IMR-90 (cell line): Measurements from ENCODE around the gene PRKAG2. TPM values are rescaled to one million over a fixed set of nuclear protein-coding genes. Genes with fewer than 3 reads are reported as not detected.

Experiments used
- ATAC-seq: fragments of 200-7000 bp; cut with Tn5 transposase; 2 replicates; pipeline ENCODE4 v1.9.1; 2020; ENCODE audit warnings: low read depth, mild to moderate bottlenecking, moderate library complexity
- BruUV-seq: library from RNA; stranded (reverse); fragments of 400-500 nt; replicated peaks from 2 replicates; lab custom pipeline; 2021; lab: Mats Ljungman, UMichigan
- CTCF ChIA-PET: fragments of 300-600 bp; formaldehyde crosslinking; extraction: SDS; loops from one replicate; lab custom pipeline; 2021; ENCODE audit warnings: antibody characterized with exemption; lab: Yijun Ruan, JAX
- POLR2A ChIA-PET: fragments of 300-600 bp; sonication (Branson Sonifier 250); formaldehyde crosslinking; loops from one replicate; lab custom pipeline; 2022; ENCODE audit warnings: antibody characterized with exemption; ENCODE audit not compliant: unreplicated experiment; lab: Charles Lee
- DNase-seq: peaks from one replicate; pipeline ENCODE4 v3.0.0; 2013
- H2AFZ ChIP-seq: replicated peaks from 2 replicates; pipeline ENCODE3; 2013; ENCODE audit warnings: low read length, mild to moderate bottlenecking; ENCODE audit not compliant: poor library complexity
- H2AK5ac ChIP-seq: 2 replicates; pipeline ENCODE4 v1.6.1; 2013; ENCODE audit warnings: low read depth, low read length, inconsistent platforms
- H2AK9ac ChIP-seq: replicated peaks from 2 replicates; pipeline ENCODE3; 2013; ENCODE audit warnings: mild to moderate bottlenecking, low read depth, low read length, moderate library complexity; ENCODE audit not compliant: poor library complexity
- H2BK120ac ChIP-seq: 2 replicates; pipeline ENCODE4 v1.6.1; 2013; ENCODE audit warnings: low read depth, low read length, inconsistent platforms
- H2BK15ac ChIP-seq: 3 replicates; pipeline ENCODE4 v1.6.1; 2013; ENCODE audit warnings: low read depth, low read length, inconsistent platforms
- H2BK20ac ChIP-seq: 2 replicates; pipeline ENCODE4 v1.6.1; 2013; ENCODE audit warnings: low read depth, mild to moderate bottlenecking, inconsistent platforms, low read length, moderate library complexity
- H2BK5ac ChIP-seq: 2 replicates; pipeline ENCODE4 v1.6.1; 2013; ENCODE audit warnings: mild to moderate bottlenecking, low read depth, low read length, inconsistent platforms; ENCODE audit not compliant: poor library complexity, severe bottlenecking
- H3K14ac ChIP-seq: replicated peaks from 2 replicates; pipeline ENCODE4 v1.6.1; 2013; ENCODE audit warnings: low read depth, low read length, inconsistent platforms
- H3K18ac ChIP-seq: 2 replicates; pipeline ENCODE4 v1.6.1; 2013; ENCODE audit warnings: low read depth, low read length, control low read depth
- H3K23ac ChIP-seq: 2 replicates; pipeline ENCODE4 v1.6.1; 2013; ENCODE audit warnings: low read depth, low read length, inconsistent platforms
- H3K27ac ChIP-seq: 2 replicates; pipeline ENCODE4 v1.5.1; 2013; ENCODE audit warnings: mild to moderate bottlenecking, control low read depth, low read length; ENCODE audit not compliant: insufficient read depth
- H3K27me3 ChIP-seq: 2 replicates; pipeline ENCODE4 v1.6.1; 2013; ENCODE audit warnings: low read length; ENCODE audit not compliant: control insufficient read depth, insufficient read depth
- H3K36me3 ChIP-seq: 2 replicates; pipeline ENCODE4 v1.6.1; 2013; ENCODE audit warnings: low read length, mixed read lengths; ENCODE audit not compliant: control insufficient read depth, insufficient read depth
- H3K4ac ChIP-seq: 2 replicates; pipeline ENCODE4 v1.6.1; 2013; ENCODE audit warnings: low read depth, low read length, inconsistent platforms
- H3K4me1 ChIP-seq: 2 replicates; pipeline ENCODE4 v1.6.1; 2013; ENCODE audit warnings: low read length, mixed read lengths; ENCODE audit not compliant: control insufficient read depth, insufficient read depth
- H3K4me2 ChIP-seq: 2 replicates; pipeline ENCODE4 v1.6.1; 2013; ENCODE audit warnings: low read depth, mild to moderate bottlenecking, control low read depth, low read length, moderate library complexity
- H3K4me3 ChIP-seq: 2 replicates; pipeline ENCODE4 v1.5.1; 2013; ENCODE audit warnings: low read depth, mild to moderate bottlenecking, control low read depth, low read length, moderate library complexity; ENCODE audit not compliant: insufficient read depth
- H3K56ac ChIP-seq: 2 replicates; pipeline ENCODE4 v1.6.1; 2013; ENCODE audit warnings: low read length, inconsistent platforms; ENCODE audit not compliant: insufficient read depth; ENCODE audit errors: extremely low read depth
- H3K79me1 ChIP-seq, 2 experiments: 2 replicates each; pipeline ENCODE4 v1.6.1; 2013; ENCODE audit warnings: low read length in 2 of 2, inconsistent platforms in 1 of 2, low read depth in 1 of 2
- H3K9ac ChIP-seq: 2 replicates; pipeline ENCODE4 v1.6.1; 2013; ENCODE audit warnings: low read depth, low read length, control low read depth
- H3K9me1 ChIP-seq: 2 replicates; pipeline ENCODE4 v1.6.1; 2013; ENCODE audit warnings: low read length, inconsistent platforms; ENCODE audit not compliant: insufficient read depth
- H3K9me3 ChIP-seq: 2 replicates; pipeline ENCODE4 v1.6.1; 2013; ENCODE audit warnings: low read length; ENCODE audit not compliant: control insufficient read depth, insufficient read depth
- H4K20me1 ChIP-seq: 2 replicates; pipeline ENCODE4 v1.6.1; 2013; ENCODE audit warnings: low read length, inconsistent platforms; ENCODE audit not compliant: insufficient read depth
- H4K5ac ChIP-seq: 2 replicates; pipeline ENCODE4 v1.6.1; 2013; ENCODE audit warnings: mild to moderate bottlenecking, low read depth, low read length, control low read depth
- H4K8ac ChIP-seq, 2 experiments: 2 replicates each; pipeline ENCODE4 v1.6.1; 2013; ENCODE audit warnings: low read depth in 2 of 2, low read length in 2 of 2, control low read depth in 1 of 2, inconsistent platforms in 1 of 2
- H4K91ac ChIP-seq: 2 replicates; pipeline ENCODE4 v1.6.1; 2013; ENCODE audit warnings: low read depth, low read length, inconsistent platforms; ENCODE audit not compliant: insufficient read depth
- BHLHE40 ChIP-seq: fragments of 150-350 bp; IDR thresholded peaks from 2 replicates; pipeline ENCODE4 v1.6.1; 2016; ENCODE audit warnings: mild to moderate bottlenecking, low read depth, low read length
- CEBPB ChIP-seq: IDR thresholded peaks from 2 replicates; pipeline ENCODE4 v1.6.1; 2012; ENCODE audit warnings: low read depth, low read length, improper control_type of control experiment
- CHD1 ChIP-seq: IDR thresholded peaks from 2 replicates; pipeline ENCODE4 v1.6.1; 2012; ENCODE audit warnings: low read depth, low read length, improper control_type of control experiment
- FOS ChIP-seq: fragments of 150-350 bp; IDR thresholded peaks from 2 replicates; pipeline ENCODE4 v1.6.1; 2016; ENCODE audit warnings: low read depth, low read length
- MAFK ChIP-seq: IDR thresholded peaks from 2 replicates; pipeline ENCODE4 v1.6.1; 2012; ENCODE audit warnings: low read depth, low read length, improper control_type of control experiment
- MAZ ChIP-seq: IDR thresholded peaks from 2 replicates; pipeline ENCODE4 v1.6.1; 2012; ENCODE audit warnings: low read depth, mild to moderate bottlenecking, low read length, improper control_type of control experiment, moderate library complexity, borderline replicate concordance
- MXI1 ChIP-seq: IDR thresholded peaks from 2 replicates; pipeline ENCODE4 v1.6.1; 2012; ENCODE audit warnings: low read depth, mild to moderate bottlenecking, low read length, moderate library complexity, borderline replicate concordance
- NFE2L2 ChIP-seq: fragments of 150-350 bp; IDR thresholded peaks from 2 replicates; pipeline ENCODE4 v1.6.1; 2016; ENCODE audit warnings: low read depth, mild to moderate bottlenecking, low read length
- POLR2A ChIP-seq: IDR thresholded peaks from 2 replicates; pipeline ENCODE4 v1.6.1; 2012; ENCODE audit warnings: mild to moderate bottlenecking, low read depth, low read length
- RAD21 ChIP-seq: IDR thresholded peaks from 2 replicates; pipeline ENCODE4 v1.6.1; 2012; ENCODE audit warnings: low read length, improper control_type of control experiment
- RCOR1 ChIP-seq: IDR thresholded peaks from 2 replicates; pipeline ENCODE4 v1.6.1; 2012; ENCODE audit warnings: mild to moderate bottlenecking, low read length, improper control_type of control experiment; ENCODE audit not compliant: insufficient replicate concordance
- RFX5 ChIP-seq: IDR thresholded peaks from 2 replicates; pipeline ENCODE4 v1.8.0; 2012; ENCODE audit warnings: low read depth, mild to moderate bottlenecking, low read length, moderate library complexity
- SMC3 ChIP-seq: fragments of 150-350 bp; IDR thresholded peaks from 2 replicates; pipeline ENCODE4 v1.6.1; 2016; ENCODE audit warnings: low read depth, mild to moderate bottlenecking, antibody characterized with exemption, low read length, moderate library complexity
- WGBS, 2 experiments: methylation state at CpG; one replicate each; pipeline versions ENCODE4 v1.1.5 to v1.1.7; 2013; ENCODE audit warnings: missing lambda C conversion rate in 2 of 2; ENCODE audit not compliant: insufficient read length in 1 of 2; ENCODE audit errors: extremely low coverage in 2 of 2; 5-methylcytosine and 5-hydroxymethylcytosine counted together
- dilution Hi-C: fragments of 300-500 bp; cut with HindIII; formaldehyde crosslinking; loops from one replicate; pipeline ENCODE4 v1.14.3; 2018; ENCODE audit warnings: low sequenced_read_pairs; ENCODE audit not compliant: unreplicated experiment
- in situ Hi-C: fragments of 300-500 bp; cut with MboI; formaldehyde crosslinking; loops from 3 replicates; pipeline ENCODE4 v1.14.3; 2019; ENCODE audit warnings: low sequenced_read_pairs, inconsistent platforms, mixed read lengths
- intact Hi-C: fragments of 100-400 bp; cut with micrococcal nuclease; formaldehyde crosslinking; loops from 2 replicates; pipeline ENCODE4 v1.10.0; 2022
- polyA plus RNA-seq, 3 experiments: library from polyadenylated mRNA; depleted of rRNA; stranded (reverse); fragments of >200 nt; gene quantifications; 2 replicates each; pipeline ENCODE4 v1.2.3, GENCODE V29; 2012; ENCODE audit warnings: low replicate concordance in 1 of 3
- total RNA-seq: library from RNA; depleted of rRNA; stranded (reverse); fragments of >200 nt; gene quantifications from 2 replicates; pipeline ENCODE4 v1.2.3, GENCODE V29; 2012
- TF ChIP-seq, protein P1 (sequence below): fragments of 150-350 bp; IDR thresholded peaks from 2 replicates; pipeline ENCODE4 v1.6.1; 2017; ENCODE audit warnings: mild to moderate bottlenecking, antibody characterized with exemption, low read length, low read depth
- TF ChIP-seq, protein P2 (sequence below): fragments of 150-350 bp; IDR thresholded peaks from 2 replicates; pipeline ENCODE4 v1.6.1; 2016; ENCODE audit warnings: low read depth, mild to moderate bottlenecking, low read length, moderate library complexity, borderline replicate concordance
- TF ChIP-seq, protein P3 (sequence below): conservative IDR thresholded peaks from 2 replicates; pipeline ENCODE4 v1.5.1; 2012; ENCODE audit warnings: mild to moderate bottlenecking, low read depth, low read length, improper control_type of control experiment

Gene PRKAG2
- total and polyA plus RNA-seq, 2 of the 4 experiments (the other 2 are of a cell fraction): 15.4 to 21.6 TPM

GRCh38 chr7:151581741-151582140 is 295.2 kb downstream of the PRKAG2 start:
- no peak overlapping the region for H2BK5ac ChIP-seq
- DNase-seq (no peak), ATAC-seq (no peak)
- H2AK5ac ChIP-seq: no peak overlapping the region
- no peak overlapping the region for H2BK20ac ChIP-seq
- H3K79me1 ChIP-seq: peaks cover 32 to 47% of the 10 kb centered on the region in 2 experiments
- BruUV-seq: no TSS peak
- H3K4me2 ChIP-seq: no peak overlapping the region
- CTCF ChIA-PET: no interaction called here
- H3K23ac ChIP-seq: no peak overlapping the region
- dilution Hi-C loops: no loop called here
- H3K9me1 ChIP-seq: no peaks in the 10 kb centered on the region
- TF ChIP-seq CEBPB: no peak
- TF ChIP-seq, protein P1, sequence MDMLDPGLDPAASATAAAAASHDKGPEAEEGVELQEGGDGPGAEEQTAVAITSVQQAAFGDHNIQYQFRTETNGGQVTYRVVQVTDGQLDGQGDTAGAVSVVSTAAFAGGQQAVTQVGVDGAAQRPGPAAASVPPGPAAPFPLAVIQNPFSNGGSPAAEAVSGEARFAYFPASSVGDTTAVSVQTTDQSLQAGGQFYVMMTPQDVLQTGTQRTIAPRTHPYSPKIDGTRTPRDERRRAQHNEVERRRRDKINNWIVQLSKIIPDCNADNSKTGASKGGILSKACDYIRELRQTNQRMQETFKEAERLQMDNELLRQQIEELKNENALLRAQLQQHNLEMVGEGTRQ: no peak
- no peak for TF ChIP-seq POLR2A
- no peak for TF ChIP-seq RCOR1
- no peak for TF ChIP-seq SMC3
- no peak for TF ChIP-seq BHLHE40
- TF ChIP-seq, protein P2, sequence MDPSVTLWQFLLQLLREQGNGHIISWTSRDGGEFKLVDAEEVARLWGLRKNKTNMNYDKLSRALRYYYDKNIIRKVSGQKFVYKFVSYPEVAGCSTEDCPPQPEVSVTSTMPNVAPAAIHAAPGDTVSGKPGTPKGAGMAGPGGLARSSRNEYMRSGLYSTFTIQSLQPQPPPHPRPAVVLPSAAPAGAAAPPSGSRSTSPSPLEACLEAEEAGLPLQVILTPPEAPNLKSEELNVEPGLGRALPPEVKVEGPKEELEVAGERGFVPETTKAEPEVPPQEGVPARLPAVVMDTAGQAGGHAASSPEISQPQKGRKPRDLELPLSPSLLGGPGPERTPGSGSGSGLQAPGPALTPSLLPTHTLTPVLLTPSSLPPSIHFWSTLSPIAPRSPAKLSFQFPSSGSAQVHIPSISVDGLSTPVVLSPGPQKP: no peak
- TF ChIP-seq, protein P3, sequence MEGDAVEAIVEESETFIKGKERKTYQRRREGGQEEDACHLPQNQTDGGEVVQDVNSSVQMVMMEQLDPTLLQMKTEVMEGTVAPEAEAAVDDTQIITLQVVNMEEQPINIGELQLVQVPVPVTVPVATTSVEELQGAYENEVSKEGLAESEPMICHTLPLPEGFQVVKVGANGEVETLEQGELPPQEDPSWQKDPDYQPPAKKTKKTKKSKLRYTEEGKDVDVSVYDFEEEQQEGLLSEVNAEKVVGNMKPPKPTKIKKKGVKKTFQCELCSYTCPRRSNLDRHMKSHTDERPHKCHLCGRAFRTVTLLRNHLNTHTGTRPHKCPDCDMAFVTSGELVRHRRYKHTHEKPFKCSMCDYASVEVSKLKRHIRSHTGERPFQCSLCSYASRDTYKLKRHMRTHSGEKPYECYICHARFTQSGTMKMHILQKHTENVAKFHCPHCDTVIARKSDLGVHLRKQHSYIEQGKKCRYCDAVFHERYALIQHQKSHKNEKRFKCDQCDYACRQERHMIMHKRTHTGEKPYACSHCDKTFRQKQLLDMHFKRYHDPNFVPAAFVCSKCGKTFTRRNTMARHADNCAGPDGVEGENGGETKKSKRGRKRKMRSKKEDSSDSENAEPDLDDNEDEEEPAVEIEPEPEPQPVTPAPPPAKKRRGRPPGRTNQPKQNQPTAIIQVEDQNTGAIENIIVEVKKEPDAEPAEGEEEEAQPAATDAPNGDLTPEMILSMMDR: no peak
- no peak for TF ChIP-seq RAD21
- TF ChIP-seq MAFK: no peak
- TF ChIP-seq MXI1: no peak
- TF ChIP-seq MAZ: no peak
- TF ChIP-seq FOS: no peak
- no peak for TF ChIP-seq NFE2L2
- TF ChIP-seq CHD1: no peak
- no peak for TF ChIP-seq RFX5
- no peak overlapping the region for H3K4ac ChIP-seq
- H2AFZ ChIP-seq: no peak overlapping the region
- POLR2A ChIA-PET: no interaction called here
- H3K14ac ChIP-seq: no peak overlapping the region
- H2BK120ac ChIP-seq: no peak overlapping the region
- H3K4me1 ChIP-seq: no peaks in the 10 kb centered on the region
- intact Hi-C loops: no loop called here
- H3K56ac ChIP-seq: no peak overlapping the region
- no peak overlapping the region for H3K18ac ChIP-seq
- no peaks in the 10 kb centered on the region for H4K20me1 ChIP-seq
- 88% methylated on average over 5 of the region's 8 CpGs; no CpG with 5 or more reads in 1 of the 2 experiments for WGBS, 2 experiments
- no peak overlapping the region for H3K27ac ChIP-seq
- H3K27me3 ChIP-seq: no peaks in the 10 kb centered on the region
- H4K5ac ChIP-seq: no peak overlapping the region
- H4K8ac ChIP-seq: no peak overlapping the region
- H4K91ac ChIP-seq: no peak overlapping the region
- H3K36me3 ChIP-seq: peaks cover 3% of the 10 kb centered on the region; the same call in 1 of the 2 replicates
- no peak overlapping the region for H3K9ac ChIP-seq
- H3K4me3 ChIP-seq: no peak overlapping the region
- in situ Hi-C loops: no loop called here
- no peak overlapping the region for H2AK9ac ChIP-seq
- peaks cover 7% of the 10 kb centered on the region; the same call in 1 of the 2 replicates for H3K9me3 ChIP-seq
- no peak overlapping the region for H2BK15ac ChIP-seq
